IMR-90 (cell line): ENCODE results near the gene UNC5A. TPM values are rescaled to one million over a fixed set of nuclear protein-coding genes. Genes with fewer than 3 reads are reported as not detected.

Source experiments
- ATAC-seq: fragments of 200-7000 bp; cut with Tn5 transposase; 2 replicates; pipeline ENCODE4 v1.9.1; 2020; ENCODE audit warnings: low read depth, mild to moderate bottlenecking, moderate library complexity
- BruUV-seq: library from RNA; stranded (reverse); fragments of 400-500 nt; replicated peaks from 2 replicates; lab custom pipeline; 2021; lab: Mats Ljungman, UMichigan
- CTCF ChIA-PET: fragments of 300-600 bp; formaldehyde crosslinking; extraction: SDS; loops from one replicate; lab custom pipeline; 2021; ENCODE audit warnings: antibody characterized with exemption; lab: Yijun Ruan, JAX
- POLR2A ChIA-PET: fragments of 300-600 bp; sonication (Branson Sonifier 250); formaldehyde crosslinking; loops from one replicate; lab custom pipeline; 2022; ENCODE audit warnings: antibody characterized with exemption; ENCODE audit not compliant: unreplicated experiment; lab: Charles Lee
- DNase-seq: peaks from one replicate; pipeline ENCODE4 v3.0.0; 2013
- H2AFZ ChIP-seq: replicated peaks from 2 replicates; pipeline ENCODE3; 2013; ENCODE audit warnings: low read length, mild to moderate bottlenecking; ENCODE audit not compliant: poor library complexity
- H2AK5ac ChIP-seq: 2 replicates; pipeline ENCODE4 v1.6.1; 2013; ENCODE audit warnings: low read depth, low read length, inconsistent platforms
- H2AK9ac ChIP-seq: replicated peaks from 2 replicates; pipeline ENCODE3; 2013; ENCODE audit warnings: mild to moderate bottlenecking, low read depth, low read length, moderate library complexity; ENCODE audit not compliant: poor library complexity
- H2BK120ac ChIP-seq: 2 replicates; pipeline ENCODE4 v1.6.1; 2013; ENCODE audit warnings: low read depth, low read length, inconsistent platforms
- H2BK15ac ChIP-seq: 3 replicates; pipeline ENCODE4 v1.6.1; 2013; ENCODE audit warnings: low read depth, low read length, inconsistent platforms
- H2BK20ac ChIP-seq: 2 replicates; pipeline ENCODE4 v1.6.1; 2013; ENCODE audit warnings: low read depth, mild to moderate bottlenecking, inconsistent platforms, low read length, moderate library complexity
- H2BK5ac ChIP-seq: 2 replicates; pipeline ENCODE4 v1.6.1; 2013; ENCODE audit warnings: mild to moderate bottlenecking, low read depth, low read length, inconsistent platforms; ENCODE audit not compliant: poor library complexity, severe bottlenecking
- H3K14ac ChIP-seq: replicated peaks from 2 replicates; pipeline ENCODE4 v1.6.1; 2013; ENCODE audit warnings: low read depth, low read length, inconsistent platforms
- H3K18ac ChIP-seq: 2 replicates; pipeline ENCODE4 v1.6.1; 2013; ENCODE audit warnings: low read depth, low read length, control low read depth
- H3K23ac ChIP-seq: 2 replicates; pipeline ENCODE4 v1.6.1; 2013; ENCODE audit warnings: low read depth, low read length, inconsistent platforms
- H3K27ac ChIP-seq: 2 replicates; pipeline ENCODE4 v1.5.1; 2013; ENCODE audit warnings: mild to moderate bottlenecking, control low read depth, low read length; ENCODE audit not compliant: insufficient read depth
- H3K27me3 ChIP-seq: 2 replicates; pipeline ENCODE4 v1.6.1; 2013; ENCODE audit warnings: low read length; ENCODE audit not compliant: control insufficient read depth, insufficient read depth
- H3K36me3 ChIP-seq: 2 replicates; pipeline ENCODE4 v1.6.1; 2013; ENCODE audit warnings: low read length, mixed read lengths; ENCODE audit not compliant: control insufficient read depth, insufficient read depth
- H3K4ac ChIP-seq: 2 replicates; pipeline ENCODE4 v1.6.1; 2013; ENCODE audit warnings: low read depth, low read length, inconsistent platforms
- H3K4me1 ChIP-seq: 2 replicates; pipeline ENCODE4 v1.6.1; 2013; ENCODE audit warnings: low read length, mixed read lengths; ENCODE audit not compliant: control insufficient read depth, insufficient read depth
- H3K4me2 ChIP-seq: 2 replicates; pipeline ENCODE4 v1.6.1; 2013; ENCODE audit warnings: low read depth, mild to moderate bottlenecking, control low read depth, low read length, moderate library complexity
- H3K4me3 ChIP-seq: 2 replicates; pipeline ENCODE4 v1.5.1; 2013; ENCODE audit warnings: low read depth, mild to moderate bottlenecking, control low read depth, low read length, moderate library complexity; ENCODE audit not compliant: insufficient read depth
- H3K56ac ChIP-seq: 2 replicates; pipeline ENCODE4 v1.6.1; 2013; ENCODE audit warnings: low read length, inconsistent platforms; ENCODE audit not compliant: insufficient read depth; ENCODE audit errors: extremely low read depth
- H3K79me1 ChIP-seq, 2 experiments: 2 replicates each; pipeline ENCODE4 v1.6.1; 2013; ENCODE audit warnings: low read length in 2 of 2, inconsistent platforms in 1 of 2, low read depth in 1 of 2
- H3K9ac ChIP-seq: 2 replicates; pipeline ENCODE4 v1.6.1; 2013; ENCODE audit warnings: low read depth, low read length, control low read depth
- H3K9me1 ChIP-seq: 2 replicates; pipeline ENCODE4 v1.6.1; 2013; ENCODE audit warnings: low read length, inconsistent platforms; ENCODE audit not compliant: insufficient read depth
- H3K9me3 ChIP-seq: 2 replicates; pipeline ENCODE4 v1.6.1; 2013; ENCODE audit warnings: low read length; ENCODE audit not compliant: control insufficient read depth, insufficient read depth
- H4K20me1 ChIP-seq: 2 replicates; pipeline ENCODE4 v1.6.1; 2013; ENCODE audit warnings: low read length, inconsistent platforms; ENCODE audit not compliant: insufficient read depth
- H4K5ac ChIP-seq: 2 replicates; pipeline ENCODE4 v1.6.1; 2013; ENCODE audit warnings: mild to moderate bottlenecking, low read depth, low read length, control low read depth
- H4K8ac ChIP-seq, 2 experiments: 2 replicates each; pipeline ENCODE4 v1.6.1; 2013; ENCODE audit warnings: low read depth in 2 of 2, low read length in 2 of 2, control low read depth in 1 of 2, inconsistent platforms in 1 of 2
- H4K91ac ChIP-seq: 2 replicates; pipeline ENCODE4 v1.6.1; 2013; ENCODE audit warnings: low read depth, low read length, inconsistent platforms; ENCODE audit not compliant: insufficient read depth
- MAZ ChIP-seq: IDR thresholded peaks from 2 replicates; pipeline ENCODE4 v1.6.1; 2012; ENCODE audit warnings: low read depth, mild to moderate bottlenecking, low read length, improper control_type of control experiment, moderate library complexity, borderline replicate concordance
- MXI1 ChIP-seq: IDR thresholded peaks from 2 replicates; pipeline ENCODE4 v1.6.1; 2012; ENCODE audit warnings: low read depth, mild to moderate bottlenecking, low read length, moderate library complexity, borderline replicate concordance
- NFE2L2 ChIP-seq: fragments of 150-350 bp; IDR thresholded peaks from 2 replicates; pipeline ENCODE4 v1.6.1; 2016; ENCODE audit warnings: low read depth, mild to moderate bottlenecking, low read length
- POLR2A ChIP-seq: IDR thresholded peaks from 2 replicates; pipeline ENCODE4 v1.6.1; 2012; ENCODE audit warnings: mild to moderate bottlenecking, low read depth, low read length
- RFX5 ChIP-seq: IDR thresholded peaks from 2 replicates; pipeline ENCODE4 v1.8.0; 2012; ENCODE audit warnings: low read depth, mild to moderate bottlenecking, low read length, moderate library complexity
- SMC3 ChIP-seq: fragments of 150-350 bp; IDR thresholded peaks from 2 replicates; pipeline ENCODE4 v1.6.1; 2016; ENCODE audit warnings: low read depth, mild to moderate bottlenecking, antibody characterized with exemption, low read length, moderate library complexity
- WGBS, 2 experiments: methylation state at CpG; one replicate each; pipeline versions ENCODE4 v1.1.5 to v1.1.7; 2013; ENCODE audit warnings: missing lambda C conversion rate in 2 of 2; ENCODE audit not compliant: insufficient read length in 1 of 2; ENCODE audit errors: extremely low coverage in 2 of 2; 5-methylcytosine and 5-hydroxymethylcytosine counted together
- dilution Hi-C: fragments of 300-500 bp; cut with HindIII; formaldehyde crosslinking; loops from one replicate; pipeline ENCODE4 v1.14.3; 2018; ENCODE audit warnings: low sequenced_read_pairs; ENCODE audit not compliant: unreplicated experiment
- in situ Hi-C: fragments of 300-500 bp; cut with MboI; formaldehyde crosslinking; loops from 3 replicates; pipeline ENCODE4 v1.14.3; 2019; ENCODE audit warnings: low sequenced_read_pairs, inconsistent platforms, mixed read lengths
- intact Hi-C: fragments of 100-400 bp; cut with micrococcal nuclease; formaldehyde crosslinking; loops from 2 replicates; pipeline ENCODE4 v1.10.0; 2022
- polyA plus RNA-seq, 3 experiments: library from polyadenylated mRNA; depleted of rRNA; stranded (reverse); fragments of >200 nt; gene quantifications; 2 replicates each; pipeline ENCODE4 v1.2.3, GENCODE V29; 2012; ENCODE audit warnings: low replicate concordance in 1 of 3
- total RNA-seq: library from RNA; depleted of rRNA; stranded (reverse); fragments of >200 nt; gene quantifications from 2 replicates; pipeline ENCODE4 v1.2.3, GENCODE V29; 2012
- TF ChIP-seq, protein P1 (sequence below): fragments of 150-350 bp; IDR thresholded peaks from 2 replicates; pipeline ENCODE4 v1.6.1; 2016; ENCODE audit warnings: low read depth, mild to moderate bottlenecking, low read length, moderate library complexity, borderline replicate concordance

The UNC5A gene
- total and polyA plus RNA-seq, 2 of the 4 experiments (the other 2 are of a cell fraction), result not detected

DNA sequence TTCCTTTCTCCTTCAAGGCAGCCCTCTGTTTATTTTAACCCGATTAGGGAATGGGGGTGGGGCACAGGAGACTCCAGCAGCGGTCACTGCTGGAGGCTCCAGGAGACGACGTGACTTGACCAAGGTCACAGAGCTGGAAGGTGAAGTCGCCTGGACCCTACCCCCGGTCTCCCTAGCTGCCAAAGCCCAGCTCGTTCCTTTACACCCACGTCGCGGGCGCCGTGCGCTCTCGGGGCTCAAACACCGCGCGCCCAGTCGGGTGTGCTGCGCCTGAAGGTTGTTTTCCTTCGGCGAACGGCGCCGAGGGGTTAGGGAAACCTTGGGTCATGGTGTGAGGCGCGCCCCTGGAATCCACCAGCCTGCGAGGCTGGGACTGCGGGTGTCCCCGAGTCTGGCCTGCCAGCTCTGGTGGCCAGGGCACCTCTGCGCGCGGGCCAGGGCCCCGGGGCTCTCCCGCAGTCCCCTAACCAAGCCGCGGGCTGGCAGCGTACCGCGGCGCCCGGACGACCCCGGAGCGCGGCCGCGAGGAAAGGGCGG is 747 bp upstream of the UNC5A start:
- dilution Hi-C loops, result no loop called here

More for the DNA sequence above, 747 bp upstream of the UNC5A start:
- H4K20me1 ChIP-seq, result peaks cover 4% of the 10 kb centered on the region; the same call in 1 of the 2 replicates
- H3K4me1 ChIP-seq, result no peaks in the 10 kb centered on the region; the same call in 1 of the 2 replicates
- H3K79me1 ChIP-seq, result no peaks in the 10 kb centered on the region
- TF ChIP-seq RFX5 (no peak), NFE2L2 (no peak), MXI1 (no peak), POLR2A (no peak), MAZ (no peak), SMC3 (no peak)
- TF ChIP-seq, protein P1, sequence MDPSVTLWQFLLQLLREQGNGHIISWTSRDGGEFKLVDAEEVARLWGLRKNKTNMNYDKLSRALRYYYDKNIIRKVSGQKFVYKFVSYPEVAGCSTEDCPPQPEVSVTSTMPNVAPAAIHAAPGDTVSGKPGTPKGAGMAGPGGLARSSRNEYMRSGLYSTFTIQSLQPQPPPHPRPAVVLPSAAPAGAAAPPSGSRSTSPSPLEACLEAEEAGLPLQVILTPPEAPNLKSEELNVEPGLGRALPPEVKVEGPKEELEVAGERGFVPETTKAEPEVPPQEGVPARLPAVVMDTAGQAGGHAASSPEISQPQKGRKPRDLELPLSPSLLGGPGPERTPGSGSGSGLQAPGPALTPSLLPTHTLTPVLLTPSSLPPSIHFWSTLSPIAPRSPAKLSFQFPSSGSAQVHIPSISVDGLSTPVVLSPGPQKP, result no peak
- CTCF ChIA-PET, result no interaction called here
- no TSS peak for BruUV-seq
- H2BK120ac ChIP-seq, result no peak overlapping the region
- in situ Hi-C loops, result no loop called here
- intact Hi-C loops, result loop anchor here (5.0 to 10.0 kb wide), 2 partner anchors 145 to 148 kb away; no protein-coding TSS in a partner anchor
- H3K9ac ChIP-seq, result no peak overlapping the region
- no peak overlapping the region for H2AK9ac ChIP-seq
- H3K27me3 ChIP-seq, result peaks cover 60% of the 10 kb centered on the region
- no peak overlapping the region for H3K56ac ChIP-seq
- no peak overlapping the region; the same call in 1 of the 2 replicates for H3K4me3 ChIP-seq
- no peaks in the 10 kb centered on the region for H3K9me3 ChIP-seq
- H3K4ac ChIP-seq, result no peak overlapping the region
- H3K27ac ChIP-seq, result no peak overlapping the region
- no peak overlapping the region for H4K5ac ChIP-seq
- no peak overlapping the region for H3K23ac ChIP-seq
- no peak overlapping the region for H3K18ac ChIP-seq
- H3K36me3 ChIP-seq, result no peaks in the 10 kb centered on the region
- no peak overlapping the region for H4K91ac ChIP-seq
- H2AK5ac ChIP-seq, result no peak overlapping the region
- no peak overlapping the region for H2BK20ac ChIP-seq
- no peak overlapping the region for H2BK5ac ChIP-seq
- no peak for DNase-seq
- ATAC-seq, result no peak
- WGBS, 2 experiments, result 0% methylated on average over 10 of the region's 48 CpGs; no CpG with 5 or more reads in 1 of the 2 experiments
- H3K14ac ChIP-seq, result no peak overlapping the region
- no peak overlapping the region for H2AFZ ChIP-seq
- POLR2A ChIA-PET, result no interaction called here
- no peak overlapping the region for H2BK15ac ChIP-seq
- H3K9me1 ChIP-seq, result no peaks in the 10 kb centered on the region
- no peak overlapping the region for H4K8ac ChIP-seq
- H3K4me2 ChIP-seq, result no peak overlapping the region
